GM21723 (cell line): ENCODE measurements around the gene WDR93.
"Not testable (repeated sequence)": the region's sequence is repeated elsewhere in the genome, so short reads cannot be mapped to it uniquely, and the experiment has no call there.

Experiments
- ATAC-seq: cut with Tn5 transposase; IDR thresholded peaks from one replicate; pipeline ENCODE4 v1.9.1; 2021; ENCODE audit warnings: mild to moderate bottlenecking, moderate library complexity; ENCODE audit not compliant: unreplicated experiment

WDR93 gene

GRCh38 chr15:89784686-89784960 lies 94.0 kb downstream of the WDR93 start:
- no peak for ATAC-seq

DNA sequence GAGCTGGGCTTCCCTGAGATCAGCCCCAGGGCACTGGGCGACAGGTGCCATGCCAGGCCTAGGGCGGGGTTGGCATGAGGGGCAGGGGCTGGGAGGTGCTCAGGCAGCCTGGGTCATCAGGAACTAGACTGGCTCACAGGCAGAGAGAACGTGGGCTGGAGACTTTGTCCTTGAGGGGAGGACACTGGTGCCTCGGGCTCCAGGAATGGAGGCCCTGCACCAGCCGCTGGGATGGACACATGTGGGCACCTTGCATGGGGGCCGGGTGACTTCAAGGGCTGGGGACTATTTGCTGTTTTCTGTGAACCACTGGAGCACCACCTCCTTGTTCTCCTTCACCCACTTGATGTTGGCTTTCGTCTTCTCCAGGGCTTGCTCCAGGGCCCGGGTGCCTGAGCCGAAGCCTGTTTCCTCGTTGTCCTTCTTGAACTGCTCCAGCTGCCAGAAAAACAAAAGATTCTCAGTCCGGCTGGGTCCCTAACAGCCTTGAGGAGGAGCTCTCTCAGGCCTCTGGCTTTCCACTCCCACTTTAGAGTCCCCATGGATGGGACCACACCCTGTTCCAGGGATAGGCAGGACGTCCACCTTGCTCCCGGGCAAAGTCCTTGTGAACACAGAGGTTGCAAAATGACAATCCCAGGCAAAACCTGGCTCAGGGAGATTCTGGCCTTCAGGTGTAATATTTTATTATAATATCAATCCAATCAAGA lies 94.6 kb downstream of the WDR93 start:
- no peak for ATAC-seq

- ATAC-seq, result no peak
Measured at GRCh38 chr15:89785774-89786140, 95.1 kb downstream of the WDR93 start.

DNA sequence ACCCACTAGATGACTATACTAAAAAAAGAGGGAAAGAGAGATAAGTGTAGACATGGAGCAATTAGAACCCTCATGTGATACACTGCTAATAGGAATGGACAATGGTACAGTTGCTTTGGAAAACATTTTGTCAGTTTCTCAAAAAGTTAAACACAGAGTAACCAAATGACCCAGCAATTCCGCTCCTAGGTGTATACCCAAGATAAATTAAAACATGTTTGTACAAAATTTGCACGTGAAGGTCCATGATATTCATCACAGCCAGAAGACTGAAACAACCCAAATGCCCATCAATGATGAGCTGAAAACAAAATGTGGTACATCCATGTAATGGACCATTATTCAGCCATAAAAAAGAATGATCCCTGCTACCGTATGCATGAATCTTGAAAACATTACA lies 97.3 kb downstream of the WDR93 start:
- no peak for ATAC-seq

DNA sequence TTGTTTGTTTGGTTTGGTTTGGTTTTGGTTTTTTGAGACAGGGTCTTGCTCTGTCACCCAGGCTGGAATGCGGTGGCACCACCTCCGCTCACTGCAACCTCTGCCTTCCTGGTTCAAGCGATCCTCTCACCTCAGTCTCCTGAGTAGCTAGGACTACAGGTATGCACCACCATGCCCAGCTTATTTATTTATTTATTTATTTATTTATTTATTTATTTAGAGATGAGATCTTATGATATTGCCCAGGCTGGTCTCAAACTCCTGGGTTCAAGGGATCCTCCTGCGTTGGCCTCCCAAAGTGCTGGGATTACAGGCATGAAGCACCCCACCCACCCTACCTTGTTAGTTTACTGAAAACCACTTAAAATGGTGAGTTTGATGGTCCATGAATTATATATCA lies 98.0 kb downstream of the WDR93 start:
- not testable (repeated sequence) for ATAC-seq

GRCh38 chr15:89790206-89790605 lies 99.6 kb downstream of the WDR93 start:
- no peak for ATAC-seq

DNA sequence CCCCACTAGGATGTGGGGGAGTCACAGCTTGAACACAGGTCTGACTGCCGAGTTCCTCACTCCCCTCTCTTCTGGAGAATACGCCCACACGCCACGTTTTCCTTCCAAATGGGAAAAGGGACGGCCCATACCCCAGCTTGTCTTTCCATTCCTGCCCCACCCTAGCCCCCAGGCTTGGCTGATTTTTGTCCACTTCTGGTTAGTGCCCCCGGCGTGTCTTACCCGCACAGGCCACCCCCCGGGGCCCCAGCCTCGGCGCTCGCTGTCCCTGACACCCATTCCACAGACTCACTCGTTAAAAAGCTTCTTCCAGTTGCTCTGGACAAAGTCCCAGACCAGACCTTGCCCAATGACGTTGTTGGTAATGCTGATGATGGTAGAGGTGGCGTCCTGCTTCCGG lies 100.0 kb downstream of the WDR93 start:
- ATAC-seq, result no peak

DNA sequence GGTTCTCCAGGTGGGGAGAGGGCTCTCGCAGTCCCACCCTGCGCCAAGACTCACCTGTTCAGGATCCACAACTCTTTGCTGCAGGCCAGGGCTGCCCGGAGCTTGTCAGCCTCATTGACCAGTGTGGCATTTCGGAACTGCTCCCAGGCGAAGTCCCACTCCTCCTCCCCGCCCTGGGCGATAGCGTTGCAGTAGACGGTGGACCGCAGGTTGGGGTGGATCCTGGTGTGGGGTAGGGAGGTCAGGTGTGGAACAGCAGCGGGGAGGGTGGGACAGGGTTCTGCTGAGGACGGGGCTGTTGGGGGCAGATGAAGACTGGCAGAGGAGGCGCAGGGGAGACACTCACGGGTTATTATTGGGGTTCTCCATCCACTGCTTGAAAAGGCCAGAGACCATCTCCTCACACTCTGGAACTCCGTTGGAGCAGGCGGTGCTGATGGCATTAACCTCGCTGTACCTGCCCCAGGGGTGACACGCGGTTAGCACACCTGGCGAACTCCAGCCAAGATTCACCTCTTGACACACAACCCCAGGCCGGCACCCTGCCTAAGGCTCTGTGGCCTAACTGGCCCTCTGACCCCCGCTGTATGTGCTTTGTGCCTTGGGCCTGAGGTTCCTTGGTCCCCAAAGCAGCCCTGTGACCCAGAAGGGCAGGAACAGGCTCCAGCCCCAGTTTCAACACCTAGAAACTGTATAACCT lies 101.6 kb downstream of the WDR93 start:
- no peak for ATAC-seq
